GM18867 (cell line): Measurements from ENCODE around the gene GARS1.
"Not testable (repeated sequence)": the region's sequence is repeated elsewhere in the genome, so short reads cannot be mapped to it uniquely, and the experiment has no call there.

Experiments used
- ATAC-seq: cut with Tn5 transposase; IDR thresholded peaks from one replicate; pipeline ENCODE4 v1.9.1; 2021; ENCODE audit warnings: mild to moderate bottlenecking, moderate library complexity; ENCODE audit not compliant: unreplicated experiment

GARS1 gene

DNA sequence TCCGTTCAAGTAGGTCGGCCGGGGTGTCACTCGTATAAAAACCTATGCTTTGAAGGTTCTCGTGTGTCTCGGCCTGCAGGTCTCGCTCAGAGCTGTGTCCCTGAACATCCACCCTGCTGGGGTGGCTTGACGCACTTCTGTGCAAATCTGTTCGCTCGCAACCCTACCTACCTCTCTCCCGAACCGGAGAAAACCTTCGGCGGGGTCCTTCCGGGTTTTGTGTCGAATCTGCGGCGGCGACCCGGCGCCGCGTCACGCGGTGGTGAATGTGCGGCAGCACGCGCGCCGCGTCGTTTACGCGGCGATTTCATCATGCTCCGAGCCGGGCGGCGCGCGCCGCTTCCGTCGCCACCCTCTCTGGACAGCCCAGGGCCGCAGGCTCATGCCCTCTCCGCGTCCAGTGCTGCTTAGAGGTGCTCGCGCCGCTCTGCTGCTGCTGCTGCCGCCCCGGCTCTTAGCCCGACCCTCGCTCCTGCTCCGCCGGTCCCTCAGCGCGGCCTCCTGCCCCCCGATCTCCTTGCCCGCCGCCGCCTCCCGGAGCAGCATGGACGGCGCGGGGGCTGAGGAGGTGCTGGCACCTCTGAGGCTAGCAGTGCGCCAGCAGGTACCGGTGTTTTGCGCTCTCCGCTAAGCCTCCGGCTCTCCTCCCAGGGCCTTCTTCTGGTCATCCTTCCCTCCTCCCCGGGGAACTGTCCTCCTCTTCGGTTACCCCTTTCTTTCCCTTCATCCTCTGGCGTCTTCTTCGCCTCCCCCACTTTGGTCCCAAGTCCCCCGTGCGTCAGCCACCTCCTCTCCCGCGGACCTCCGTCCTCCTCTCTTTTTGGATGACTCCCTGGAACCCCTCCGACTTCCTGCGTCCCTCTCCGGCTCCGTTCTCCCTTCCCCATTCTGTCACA, at the start of gene GARS1:
Gene GARS1 (plus strand): TSS at position 339 of the 896 bp plus-strand sequence. CDS start 44 bp downstream, at position 383.
- ATAC-seq: peak; percentile 90

DNA sequence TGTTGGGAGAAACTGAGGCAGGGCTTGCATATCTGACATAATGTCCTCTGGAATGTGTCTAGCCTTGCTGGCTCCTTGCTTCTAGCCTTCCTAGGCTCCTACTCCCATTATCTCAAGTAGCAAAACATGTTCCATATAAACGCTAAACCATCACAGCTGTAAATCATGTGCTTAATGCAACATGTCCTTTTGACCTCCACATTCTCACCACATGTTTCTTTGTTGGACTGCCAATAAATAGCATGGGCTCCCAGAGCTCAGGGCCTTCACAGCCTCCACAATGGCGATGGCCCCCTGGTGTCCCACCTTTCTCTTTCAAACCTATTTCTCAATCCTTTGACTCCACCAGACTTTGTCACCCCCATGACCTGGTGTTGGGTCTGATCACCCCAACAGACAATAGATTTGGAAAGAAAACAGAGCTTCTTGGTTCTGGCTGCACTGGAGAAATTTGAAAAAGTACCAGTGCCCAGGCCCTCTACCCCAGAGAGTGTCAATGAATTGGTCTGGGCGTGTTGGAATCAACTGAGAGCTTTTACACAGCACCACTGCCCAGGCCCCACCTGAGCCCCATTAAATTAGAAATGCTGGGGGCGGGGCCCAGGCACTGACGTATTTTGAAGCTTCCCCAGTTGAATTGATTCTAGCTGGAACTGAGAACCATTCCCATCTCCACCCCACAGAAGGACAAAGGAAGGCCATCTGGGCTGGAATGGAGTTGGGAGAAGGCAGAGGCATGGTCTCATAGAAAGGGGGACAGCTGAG, 48.7 kb upstream of the GARS1 start:
- ATAC-seq: no peak

- no peak for ATAC-seq
Observed at GRCh38 chr7:30546596-30546995, 48.1 kb upstream of the GARS1 start.

GRCh38 chr7:30548845-30549244, 45.8 kb upstream of the GARS1 start:
- ATAC-seq: no peak

DNA sequence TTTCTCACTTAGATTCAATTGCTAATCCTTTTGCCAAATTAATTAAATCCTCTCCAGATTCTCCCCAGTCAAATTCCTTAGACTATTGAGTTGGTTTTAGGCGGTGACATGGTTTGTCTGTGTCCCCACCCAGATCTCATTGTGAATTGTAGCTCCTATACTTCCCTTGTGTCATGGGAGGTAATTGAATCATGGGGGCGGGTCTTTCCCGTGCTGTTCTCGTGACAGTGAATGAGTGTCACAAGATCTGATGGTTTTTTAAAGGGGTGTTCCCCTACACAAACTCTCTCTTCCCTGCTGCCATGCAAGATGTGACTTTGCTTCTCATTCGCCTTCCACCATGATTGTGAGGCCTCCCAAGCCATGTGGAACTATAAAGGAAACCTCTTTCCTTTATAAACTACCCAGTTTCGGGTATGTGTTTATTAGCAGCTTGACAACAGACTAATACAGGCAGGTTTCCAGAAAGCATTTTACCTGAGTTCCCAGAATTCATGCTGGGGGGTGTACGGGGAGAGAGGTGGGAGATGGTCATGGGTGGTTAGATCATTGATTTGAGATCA, 44.7 kb upstream of the GARS1 start:
- ATAC-seq: no peak

GRCh38 chr7:30552330-30552729, 42.3 kb upstream of the GARS1 start:
- no peak for ATAC-seq

DNA sequence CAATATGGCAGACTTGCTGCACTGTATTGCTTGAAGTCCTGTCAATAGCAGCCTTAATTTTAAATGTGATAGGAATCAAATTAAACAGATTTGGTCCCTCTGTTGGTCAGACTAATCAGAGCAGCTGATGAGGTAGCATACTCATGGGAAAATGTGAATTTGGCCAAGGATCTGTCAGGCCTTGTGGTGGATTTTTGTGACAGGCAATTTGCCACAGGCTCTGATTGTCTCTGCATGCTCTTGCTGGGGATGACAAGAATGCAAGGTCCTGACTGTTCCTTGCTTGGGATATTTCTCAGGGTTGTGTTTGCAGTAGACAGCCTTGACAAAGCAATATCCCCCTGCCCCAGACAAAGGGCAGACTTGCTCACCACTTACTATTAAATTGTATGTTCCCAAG, 41.5 kb upstream of the GARS1 start:
- ATAC-seq: no peak

DNA sequence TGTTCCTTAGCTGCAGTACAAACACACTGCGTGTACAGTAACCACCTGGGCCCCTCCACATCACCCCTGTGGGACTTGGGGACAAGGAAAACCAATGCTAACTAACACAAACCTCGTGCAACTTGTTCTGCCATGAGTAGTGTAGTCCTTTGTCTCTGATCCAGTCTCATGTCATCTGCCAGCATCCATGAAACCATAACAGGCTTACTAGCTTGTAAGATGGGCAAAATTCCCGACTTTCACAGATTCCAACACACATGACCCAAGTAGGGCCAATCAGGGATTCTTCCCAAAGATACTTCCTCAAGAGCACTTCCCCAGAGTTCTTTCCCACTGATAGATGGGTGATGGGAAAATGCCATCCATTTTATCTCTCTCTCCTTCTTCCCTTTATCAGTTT, 41.1 kb upstream of the GARS1 start:
- ATAC-seq: no peak

DNA sequence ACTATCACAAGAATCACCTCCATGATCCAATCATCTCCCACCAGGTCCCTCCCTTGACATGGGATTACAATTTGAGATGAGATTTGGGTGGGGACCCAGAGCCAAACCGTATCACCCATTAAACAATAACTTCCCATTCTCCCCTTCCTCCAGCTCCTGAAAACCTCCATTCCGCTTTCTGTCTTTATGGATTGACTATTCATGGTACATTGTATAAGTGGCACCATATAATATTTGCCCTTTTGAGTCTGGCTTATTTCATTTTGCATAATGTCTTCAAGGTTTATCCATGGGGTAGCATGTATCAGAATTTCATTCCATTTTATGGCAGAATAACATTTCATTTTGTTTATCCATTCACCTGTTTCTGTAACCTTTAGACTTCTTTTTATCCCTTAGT, 39.2 kb upstream of the GARS1 start:
- ATAC-seq: no peak

DNA sequence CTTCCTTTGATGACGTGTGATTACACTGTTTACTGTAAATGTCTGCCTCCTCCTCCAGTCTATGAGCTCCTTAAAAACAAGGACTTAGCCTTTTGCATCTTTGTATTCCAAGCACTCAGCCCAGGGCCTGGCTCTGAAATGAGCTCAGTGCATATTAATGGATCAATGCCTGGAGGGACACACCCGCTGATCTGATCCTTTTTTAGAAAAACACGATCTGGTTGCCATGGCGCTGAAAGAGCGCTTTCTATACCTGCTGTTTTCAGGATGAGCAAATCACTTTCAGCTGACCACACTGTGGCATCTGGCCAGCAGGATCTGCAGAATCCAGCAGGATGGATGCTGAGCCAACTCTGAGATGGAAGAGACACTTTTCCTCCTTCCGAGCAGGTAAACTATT, 37.8 kb upstream of the GARS1 start:
- ATAC-seq: no peak

- ATAC-seq: no peak
Observed at GRCh38 chr7:30557245-30557644, 37.4 kb upstream of the GARS1 start.

DNA sequence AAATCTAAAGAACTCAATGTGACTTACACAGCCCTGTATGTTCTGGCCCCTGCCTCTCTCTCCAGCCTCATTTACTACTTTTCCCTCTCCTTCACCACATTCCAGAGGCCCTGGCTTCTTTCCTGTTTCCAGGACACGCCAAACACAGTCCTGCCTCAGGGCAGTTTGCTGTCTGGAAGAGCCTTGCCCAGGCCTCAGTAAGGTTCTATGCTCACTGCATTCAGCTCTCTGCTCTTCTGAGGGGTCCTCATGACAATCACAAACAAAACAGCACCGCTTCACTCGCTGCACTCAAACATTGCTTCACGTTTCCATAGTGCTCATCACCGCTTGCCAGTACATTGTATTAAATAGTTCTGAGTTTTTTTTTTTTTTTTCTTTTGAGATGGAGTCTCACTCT, 35.1 kb upstream of the GARS1 start:
- no peak for ATAC-seq

GRCh38 chr7:30561389-30561788, 33.3 kb upstream of the GARS1 start:
- ATAC-seq: no peak

DNA sequence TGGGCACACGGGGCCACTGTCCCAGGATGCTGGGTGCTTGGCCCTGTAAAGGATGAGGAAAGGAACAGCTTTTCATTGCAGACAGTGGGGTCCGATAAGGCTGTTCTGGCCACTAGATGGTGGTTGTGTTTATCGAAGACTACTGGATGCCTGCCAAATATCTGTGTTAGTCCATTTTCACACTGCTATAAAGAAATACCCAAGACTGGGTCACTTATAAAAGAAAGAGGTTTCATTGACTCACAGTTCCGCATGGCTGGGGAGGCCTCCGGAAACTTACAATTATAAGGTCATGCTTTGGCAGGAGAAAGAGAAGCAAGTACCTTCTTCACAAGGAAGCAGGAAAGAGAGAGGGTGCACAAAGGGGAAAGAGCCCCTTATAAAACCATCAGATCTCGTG, 32.2 kb upstream of the GARS1 start:
- ATAC-seq: no peak

- ATAC-seq: no peak
Observed at GRCh38 chr7:30562909-30563308, 31.8 kb upstream of the GARS1 start.

DNA sequence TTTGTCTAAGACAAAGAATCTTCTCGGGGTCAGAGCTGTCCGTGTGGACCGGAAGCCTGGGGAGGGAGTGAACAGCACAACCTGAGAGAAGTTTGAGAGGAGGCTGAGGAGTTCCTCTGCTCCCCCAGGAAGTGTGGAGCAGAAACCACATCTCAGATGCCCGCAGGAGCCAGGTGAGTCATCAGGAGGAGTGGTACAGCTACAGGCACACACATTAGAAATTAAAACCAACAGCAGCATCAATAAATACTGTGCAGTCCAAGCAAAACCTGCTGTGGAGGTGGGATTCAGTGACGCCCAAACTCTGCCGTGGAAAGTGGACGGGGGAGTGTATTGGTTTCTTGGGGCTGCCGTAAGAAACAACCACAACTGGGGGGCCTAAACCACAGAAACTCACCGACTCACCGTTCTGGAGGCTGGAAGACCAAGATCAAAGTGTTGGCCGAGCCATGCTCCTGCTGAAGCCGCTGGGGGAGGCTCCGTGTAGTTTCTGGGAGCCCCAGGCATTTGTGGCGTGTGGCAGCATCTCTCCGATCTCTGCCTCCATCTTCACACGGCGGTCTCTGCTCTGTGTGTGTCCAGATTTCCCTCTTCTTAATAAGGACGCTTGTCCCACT, 31.2 kb upstream of the GARS1 start:
- ATAC-seq: no peak

DNA sequence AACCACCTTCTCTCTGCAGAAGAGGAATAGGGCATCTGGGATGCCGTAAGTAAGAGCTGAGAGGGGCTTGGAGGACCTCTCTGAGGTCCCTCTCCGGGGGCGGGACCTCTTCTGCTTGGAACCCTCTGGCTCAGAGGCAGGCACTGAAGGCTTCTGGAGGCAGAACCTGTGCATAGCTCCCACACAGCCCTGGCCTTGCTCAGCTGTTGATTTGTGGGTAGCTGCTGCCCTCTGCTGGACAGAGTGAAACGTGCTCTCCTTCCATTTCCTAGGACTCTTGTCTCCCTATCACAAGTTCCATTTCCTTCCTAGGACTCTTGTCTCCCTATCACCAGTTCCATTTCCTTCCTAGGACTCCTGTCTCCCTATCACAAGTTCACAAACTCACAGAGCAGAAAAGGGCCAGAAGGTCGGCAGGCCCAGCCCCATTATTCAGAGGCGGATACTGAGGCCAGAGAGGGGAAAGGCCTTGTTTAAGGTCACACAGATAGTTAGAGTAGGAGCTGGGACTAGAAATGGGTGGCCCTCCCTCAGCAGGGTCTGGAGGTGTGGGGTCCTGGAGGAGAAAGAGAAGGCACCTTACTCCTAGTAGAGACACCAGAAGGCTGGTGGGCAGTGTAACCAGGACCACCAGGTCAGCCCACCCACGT, 30.3 kb upstream of the GARS1 start:
- peak; percentile 93 for ATAC-seq

DNA sequence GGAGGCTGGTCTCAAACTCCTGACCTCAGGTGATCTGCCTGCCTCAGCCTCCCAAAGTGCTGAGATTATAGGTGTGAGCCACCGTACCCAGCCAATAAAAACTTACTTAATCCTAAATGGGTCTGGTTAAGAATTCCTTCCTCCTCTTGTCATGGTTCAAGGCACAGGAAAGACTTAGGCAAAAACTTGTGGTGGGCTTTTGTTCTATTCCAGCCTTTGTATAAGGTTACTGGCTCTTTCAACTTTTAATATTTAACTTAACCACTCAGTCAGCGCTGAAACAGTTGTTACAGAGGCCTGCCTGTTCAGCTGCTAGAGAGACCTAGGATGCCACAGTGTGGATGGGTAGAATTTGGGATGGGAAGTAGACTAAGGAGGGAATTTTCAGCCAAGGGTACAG, 28.1 kb upstream of the GARS1 start:
- no peak for ATAC-seq

DNA sequence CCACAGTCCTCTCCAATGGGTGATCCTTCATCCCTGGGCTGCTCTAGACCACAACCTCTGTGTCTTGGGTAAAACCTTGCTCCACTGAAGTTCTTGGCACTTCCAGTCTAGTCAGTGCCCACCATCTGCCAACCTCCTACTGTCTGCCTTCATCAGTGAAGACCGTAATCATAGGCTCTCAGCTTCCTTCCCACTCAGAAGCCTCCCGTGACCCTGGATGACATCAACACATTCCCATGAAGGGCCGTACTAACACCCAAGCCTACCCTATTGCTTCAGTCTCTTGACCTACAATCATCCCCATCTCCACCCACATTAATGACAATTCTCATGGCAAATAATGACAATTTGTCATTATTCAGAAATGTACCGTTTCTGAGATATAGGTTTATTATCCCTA, 27.6 kb upstream of the GARS1 start:
- ATAC-seq: no peak

DNA sequence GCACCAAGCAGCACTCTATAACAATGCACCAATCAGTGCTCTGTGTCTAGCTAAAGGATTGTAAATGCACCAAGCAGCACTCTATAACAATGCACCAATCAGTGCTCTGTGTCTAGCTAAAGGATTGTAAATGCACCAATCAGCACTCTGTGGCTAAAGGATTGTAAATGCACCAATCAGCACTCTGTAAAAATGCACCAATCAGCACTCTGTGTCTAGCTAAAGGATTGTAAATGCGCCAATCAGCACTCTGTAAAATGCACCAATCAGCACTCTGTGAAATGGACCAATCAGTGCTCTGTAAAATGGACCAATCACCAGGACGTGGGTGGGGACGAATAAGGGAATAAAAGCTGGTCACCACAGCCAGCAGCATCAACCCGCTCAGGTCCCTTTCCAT, 24.4 kb upstream of the GARS1 start:
- not testable (repeated sequence) for ATAC-seq
